ENCODE data around the gene TAS1R2. TPM values are rescaled to one million over a fixed set of nuclear protein-coding genes. Genes with fewer than 3 reads are reported as not detected.

The TAS1R2 gene
- total and polyA plus RNA-seq, 9 of the 15 experiments (the other 6 are each of a cell fraction or from before 2014, with no cell fraction given) = not detected

GRCh38 chr1:18879215-18879790 lies 19.8 kb upstream of the TAS1R2 start:
- peaks cover 0 to 28% of the 10 kb centered on the region in 2 experiments; a peak in 2 of 5 replicates for H3K4me1 ChIP-seq (replicated peaks in 1 of 2; ENCODE audit: control insufficient read depth in 2 of 2, insufficient read depth in 2 of 2, low read length in 2 of 2)
- no peaks in the 10 kb centered on the region for H3K79me2 ChIP-seq (ENCODE audit: control insufficient read depth, insufficient read depth, low read length)
- no peak overlapping the region for H3K4me3 ChIP-seq
- H3K27ac ChIP-seq (ENCODE audit: extremely low read depth, low read depth, low read length) = no peak overlapping the region
- H3K36me3 ChIP-seq (ENCODE audit: control insufficient read depth, insufficient read depth, low read length) = peaks cover 9% of the 10 kb centered on the region; the same call in 1 of the 3 replicates
- no peaks in the 10 kb centered on the region for H3K9me3 ChIP-seq (replicated peaks; ENCODE audit: control insufficient read depth, insufficient read depth, low read depth, low read length)
- H4K20me1 ChIP-seq (replicated peaks; ENCODE audit: control insufficient read depth, insufficient read depth, low read length) = peaks cover 8% of the 10 kb centered on the region
- in situ Hi-C loops (cut with MboI) (loop anchor here (5.0 kb wide), 1 partner anchor 277 kb away; no protein-coding TSS in a partner anchor), intact Hi-C loops (cut with micrococcal nuclease) (no loop called here)
- H3K9ac ChIP-seq (ENCODE audit: insufficient read depth in 1 of 2, low read depth in 2 of 2, low read length in 2 of 2) = no peak overlapping the region
- POLR2A ChIA-PET = no interaction called here
- ATAC-seq (no peak), FAIRE-seq (no peak), DNase-seq (ENCODE audit: extremely low read depth in 1 of 4, low spot score in 3 of 4) (no peak)
- peak; percentile 56 for TF ChIP-seq BCOR (IDR thresholded peaks at IDR 0.05)
- peak; percentile 61 for TF ChIP-seq RBM25 (IDR thresholded peaks at IDR 0.05; ENCODE audit: low read depth, low read length, severe bottlenecking)
- no peak for TF ChIP-seq ZNF696 (CRISPR knock-in tag; conservative IDR thresholded peaks at IDR 0.05)
- TF ChIP-seq KDM1A (IDR thresholded peaks at IDR 0.05) = 0 out of 4 replicates have a peak, but pooled peaks of 1 of the 2 experiments have one; percentile 17
- TF ChIP-seq ZFP36 (IDR thresholded peaks at IDR 0.05; ENCODE audit: low read depth, low read length, partially characterized antibody) = peak; percentile 72
- BruUV-seq (replicated peaks) = no TSS peak
- CTCF ChIA-PET (ENCODE audit: low intra/inter-chr PET ratio) = no interaction called here
- no peaks in the 10 kb centered on the region for H3K9me1 ChIP-seq (ENCODE audit: control insufficient read depth, insufficient read depth, low read length)
- no peak overlapping the region for H2AFZ ChIP-seq (ENCODE audit: low read depth, low read length)
- no peaks in the 10 kb centered on the region for H3K27me3 ChIP-seq (ENCODE audit: control insufficient read depth in 2 of 2, insufficient read depth in 2 of 2, low read length in 2 of 2)
- 64% methylated on average over 11 of the region's 12 CpGs for WGBS (ENCODE audit: insufficient coverage, low coverage, missing lambda C conversion rate)
- no peak overlapping the region for H3K4me2 ChIP-seq (ENCODE audit: insufficient read depth, low read length)
